Islet precursor cell (in vitro differentiated cells): ENCODE measurements around the gene MIB2.
"Not testable (repeated sequence)": the region's sequence is repeated elsewhere in the genome, so short reads cannot be mapped to it uniquely, and the experiment has no call there.

Source experiments
- DNase-seq: peaks from one replicate; pipeline ENCODE4 v3.0.0-alpha.2; 2018

Gene MIB2

DNA sequence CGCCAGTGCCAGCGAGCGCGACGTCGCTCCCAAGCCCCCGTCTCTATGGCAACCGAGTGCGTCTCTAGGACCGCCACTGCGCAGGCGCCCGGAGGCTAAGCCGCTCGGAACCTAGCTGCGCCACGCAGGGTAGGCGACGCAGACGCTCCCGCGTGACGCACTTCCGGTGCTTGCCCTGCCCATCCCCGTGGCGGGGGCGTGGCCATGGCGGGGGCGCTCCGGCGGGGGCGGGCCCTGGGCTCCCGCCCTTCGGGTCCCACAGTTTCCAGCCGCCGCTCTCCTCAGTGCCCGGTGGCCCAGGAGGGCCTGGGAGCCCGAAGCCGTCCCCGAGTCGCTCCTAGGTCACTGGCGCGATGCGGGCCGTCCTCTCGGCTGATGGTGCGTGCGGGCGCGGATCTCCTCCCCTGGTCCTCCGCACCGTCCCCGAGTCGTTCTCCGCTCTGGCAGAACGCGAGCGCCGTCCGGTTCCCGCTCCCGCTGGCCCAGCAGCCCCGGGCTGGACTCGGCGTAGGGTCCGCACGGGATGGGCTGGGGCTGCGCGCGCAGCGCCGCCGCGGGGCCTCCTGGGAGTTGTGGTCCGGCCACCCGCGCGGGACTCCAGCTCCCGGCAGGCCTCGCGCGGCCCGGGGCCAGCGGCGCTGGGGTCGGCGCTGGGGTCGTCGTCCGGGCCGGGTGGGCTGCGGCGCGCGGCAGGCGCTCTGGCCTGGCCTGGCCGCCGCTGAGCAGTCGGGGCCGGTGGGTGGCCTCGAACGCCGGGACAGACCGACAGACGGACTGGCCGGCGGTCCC is at the start of gene MIB2:
TSS of gene MIB2 (plus strand) at position 245 of the 789 bp plus-strand sequence. CDS start 7,953 bp downstream, outside the sequence.
- peak; percentile 98 for DNase-seq

DNA sequence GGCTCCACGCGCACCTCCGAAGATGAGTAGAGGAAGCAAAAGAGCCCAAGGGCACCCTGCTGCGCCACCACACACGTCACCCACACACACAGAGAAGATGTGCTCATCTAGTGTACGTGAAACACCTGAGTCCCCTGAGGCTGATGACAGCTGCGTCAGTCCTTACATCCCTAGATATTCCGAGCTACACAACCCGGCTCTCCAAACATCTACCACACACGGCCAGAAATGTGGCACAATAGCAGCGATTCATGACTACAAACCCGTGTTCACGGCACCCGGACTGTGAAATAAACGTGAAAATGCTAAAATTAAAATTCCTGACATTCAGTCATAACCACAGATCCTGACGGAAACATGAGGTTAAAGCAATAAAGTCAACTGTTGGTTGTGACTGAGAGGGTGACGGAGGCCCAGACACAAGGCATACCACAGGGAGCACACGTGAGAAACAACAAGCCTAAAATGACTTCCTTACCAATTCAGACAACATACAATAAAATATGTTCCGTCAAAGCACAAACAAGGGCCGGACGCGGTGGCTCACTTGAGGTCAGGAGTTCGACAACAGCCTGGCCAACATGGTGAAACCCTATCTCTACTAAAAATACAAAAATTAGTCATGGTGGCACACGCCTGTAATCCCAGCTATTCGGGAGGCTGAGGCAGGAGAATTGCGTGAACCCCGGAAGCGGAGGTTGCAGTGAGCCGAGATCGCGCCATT is 48.0 kb upstream of the MIB2 start:
- no peak for DNase-seq

DNA sequence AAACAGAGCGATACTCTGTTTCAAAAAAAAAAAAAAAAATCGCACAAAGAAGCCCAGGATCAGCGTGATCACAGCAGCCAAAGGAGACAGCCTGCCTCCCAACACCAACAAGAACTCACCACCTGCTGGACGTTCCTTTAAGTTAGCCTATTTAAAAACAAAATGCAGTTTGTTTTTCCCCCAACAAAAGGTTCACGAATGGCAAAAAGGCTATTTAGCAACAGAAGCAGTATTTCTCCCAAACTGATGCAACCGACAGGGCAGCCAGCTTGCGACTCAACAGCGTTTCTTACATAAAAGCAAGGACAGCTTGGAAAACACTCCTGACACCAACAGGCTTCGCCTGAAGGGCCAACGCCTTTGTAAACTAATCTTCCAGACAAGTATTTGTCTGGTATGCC is 47.4 kb upstream of the MIB2 start:
- DNase-seq = no peak

DNA sequence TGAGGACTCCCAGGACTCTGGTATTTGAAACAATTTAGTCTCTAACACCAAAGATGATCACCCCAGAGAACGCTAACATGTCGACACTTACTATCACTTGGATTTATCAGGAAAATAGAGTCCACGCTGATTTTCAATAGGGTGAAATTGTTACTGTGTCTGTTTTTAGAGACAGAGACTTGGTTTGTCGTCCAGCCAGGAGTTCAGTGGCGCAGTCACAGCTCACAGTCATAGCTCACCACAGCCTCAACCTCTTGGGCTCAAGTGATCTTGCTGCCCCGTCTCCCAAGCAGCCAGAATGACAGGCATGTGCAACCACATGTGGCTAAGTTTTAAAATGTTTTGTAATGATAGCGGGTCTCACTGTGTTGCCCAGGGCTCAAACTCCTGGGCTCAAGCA is 46.0 kb upstream of the MIB2 start:
- no peak for DNase-seq

DNA sequence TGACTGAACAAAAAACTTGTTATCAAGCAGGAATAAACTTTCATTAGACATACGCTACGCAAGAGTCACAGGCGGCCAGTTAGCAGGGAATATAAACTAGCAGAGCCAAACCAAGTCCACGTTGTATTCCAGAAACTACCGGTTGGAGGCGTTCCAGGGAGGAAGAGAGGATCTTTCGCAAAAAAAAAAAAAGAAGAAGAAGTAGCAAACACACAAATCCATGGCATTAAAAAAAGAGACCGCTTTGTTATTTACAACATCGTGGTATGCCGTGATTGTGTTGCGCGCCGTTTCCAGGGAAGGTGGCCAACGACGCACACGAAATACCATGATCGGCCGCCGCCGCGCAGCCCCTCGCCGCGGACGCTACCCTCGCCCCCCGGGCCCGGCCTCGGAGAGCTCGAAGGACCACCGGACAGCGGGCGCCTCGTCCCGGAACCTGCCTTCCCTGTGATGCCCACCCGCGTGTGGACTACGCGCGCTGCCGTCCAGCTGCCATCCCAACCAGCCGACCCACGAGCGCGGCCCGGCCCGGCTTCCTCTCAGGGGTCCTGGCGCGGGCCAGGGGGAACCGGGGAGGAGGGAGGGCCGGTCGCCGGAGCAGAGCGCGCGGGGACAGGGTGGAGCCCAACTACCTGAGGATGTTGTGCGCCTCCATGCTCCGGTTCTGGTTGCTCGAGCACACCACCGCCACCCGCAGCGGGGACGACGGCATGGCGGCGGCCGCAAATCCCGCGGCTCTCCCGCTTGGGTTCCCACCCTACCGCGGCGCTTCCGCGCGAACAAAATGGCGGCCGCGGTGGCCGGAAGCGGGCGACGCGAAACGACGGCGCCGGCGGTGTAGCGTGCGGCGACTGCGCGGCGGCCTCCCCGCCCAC is 41.2 kb upstream of the MIB2 start:
- peak; percentile 72 for DNase-seq

DNA sequence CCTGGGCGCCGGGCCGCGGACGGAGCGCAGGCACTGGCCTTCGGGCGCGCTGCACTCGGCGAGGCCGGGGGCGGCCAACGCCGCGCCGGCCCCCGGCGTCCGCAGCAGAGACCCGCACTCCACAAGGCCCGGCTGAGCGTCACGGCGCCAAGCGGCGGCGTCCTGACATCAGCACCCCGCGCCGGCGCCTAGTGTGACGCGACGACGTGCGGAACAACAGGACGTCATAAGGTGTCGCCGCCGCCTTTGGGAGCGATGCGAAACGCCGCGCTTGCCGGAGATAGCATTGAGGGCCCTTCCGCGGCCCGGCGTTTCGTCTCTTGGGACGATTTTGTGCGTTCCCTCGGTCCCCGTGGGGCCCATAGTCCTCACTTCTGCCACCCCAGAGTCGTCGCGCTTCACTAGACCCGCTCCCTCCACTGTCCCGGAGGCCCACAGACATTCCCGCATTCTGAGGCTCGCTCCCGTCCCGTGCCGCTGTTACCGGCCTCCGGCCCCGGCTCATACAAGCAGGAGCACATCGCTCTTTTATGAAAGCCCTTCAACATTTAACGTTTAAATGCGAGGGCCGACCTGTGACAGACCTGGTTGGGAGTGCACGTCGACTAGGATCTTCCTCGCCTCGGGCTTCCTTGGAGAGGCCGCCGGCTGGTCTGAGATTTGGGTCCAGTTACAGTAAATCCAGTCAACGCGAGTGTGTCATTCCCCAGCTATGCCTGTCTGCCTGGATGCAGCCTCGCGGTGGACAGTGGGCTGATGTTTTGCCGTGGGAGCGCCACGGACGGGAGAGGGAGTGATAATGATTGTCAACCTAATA is 40.4 kb upstream of the MIB2 start, which contains the start of gene SSU72:
TSS of gene SSU72 (minus strand) at position 143 of the 817 bp plus-strand sequence. CDS start 306 bp downstream, outside the sequence.
- peak; percentile 94 for DNase-seq

DNA sequence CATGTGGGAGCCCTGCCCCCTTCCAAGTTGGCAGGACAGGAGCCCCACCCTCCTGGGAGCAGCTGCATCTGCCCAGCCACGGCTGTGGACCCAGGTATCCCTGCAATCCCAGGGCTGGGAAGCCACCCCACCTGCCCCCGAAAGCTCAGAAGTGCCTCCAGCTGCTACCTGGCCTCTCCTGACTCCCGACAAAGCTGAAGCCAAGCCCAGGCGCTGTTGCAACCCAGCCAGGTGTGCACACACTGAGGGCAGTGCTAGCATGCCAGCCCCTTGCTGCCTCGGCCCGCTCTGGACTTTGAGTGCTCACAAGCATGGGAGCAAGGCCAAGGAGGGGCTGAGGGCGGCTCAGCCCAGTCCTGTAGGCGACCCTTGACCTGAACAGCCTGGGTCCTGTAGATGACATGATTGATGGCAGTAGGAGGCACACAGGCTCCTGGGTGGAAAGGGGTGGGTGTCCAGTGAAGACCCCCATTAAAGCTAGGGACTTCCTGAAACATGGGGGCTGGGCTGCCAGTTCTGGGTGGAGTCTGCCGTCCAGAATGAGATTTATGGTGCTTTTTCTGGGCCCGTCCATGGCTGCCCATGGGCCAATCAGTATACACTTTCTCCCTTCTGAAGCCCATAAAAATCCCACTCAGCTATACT is 37.8 kb upstream of the MIB2 start:
- no peak for DNase-seq

DNA sequence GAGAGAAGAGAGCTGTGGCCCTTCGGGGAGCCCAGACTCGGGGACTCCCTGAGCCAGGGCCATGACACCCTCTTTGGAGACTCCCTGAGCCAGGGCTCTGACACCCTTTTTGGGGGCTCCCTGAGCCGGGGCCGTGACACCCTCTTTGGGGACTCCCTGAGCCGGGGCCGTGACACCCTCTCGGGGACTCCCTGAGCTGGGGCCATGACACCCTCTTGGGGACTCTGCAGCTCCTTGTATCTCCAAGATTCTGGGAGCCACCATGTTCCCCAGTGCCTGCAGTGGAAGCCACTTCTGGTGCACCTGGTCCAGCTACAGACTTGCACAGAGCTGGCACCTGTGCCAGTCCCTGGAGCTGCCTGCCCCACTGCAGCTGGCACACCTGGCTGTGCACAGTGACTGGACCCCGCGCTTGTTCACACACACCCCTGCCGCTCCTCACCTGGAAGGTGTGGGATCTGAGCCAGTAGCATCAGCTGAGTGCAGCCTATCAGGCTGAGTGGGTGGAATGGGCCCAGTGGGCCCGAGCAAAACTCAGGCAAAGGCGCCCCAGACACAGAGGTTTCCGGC is 36.8 kb upstream of the MIB2 start:
- DNase-seq = no peak

DNA sequence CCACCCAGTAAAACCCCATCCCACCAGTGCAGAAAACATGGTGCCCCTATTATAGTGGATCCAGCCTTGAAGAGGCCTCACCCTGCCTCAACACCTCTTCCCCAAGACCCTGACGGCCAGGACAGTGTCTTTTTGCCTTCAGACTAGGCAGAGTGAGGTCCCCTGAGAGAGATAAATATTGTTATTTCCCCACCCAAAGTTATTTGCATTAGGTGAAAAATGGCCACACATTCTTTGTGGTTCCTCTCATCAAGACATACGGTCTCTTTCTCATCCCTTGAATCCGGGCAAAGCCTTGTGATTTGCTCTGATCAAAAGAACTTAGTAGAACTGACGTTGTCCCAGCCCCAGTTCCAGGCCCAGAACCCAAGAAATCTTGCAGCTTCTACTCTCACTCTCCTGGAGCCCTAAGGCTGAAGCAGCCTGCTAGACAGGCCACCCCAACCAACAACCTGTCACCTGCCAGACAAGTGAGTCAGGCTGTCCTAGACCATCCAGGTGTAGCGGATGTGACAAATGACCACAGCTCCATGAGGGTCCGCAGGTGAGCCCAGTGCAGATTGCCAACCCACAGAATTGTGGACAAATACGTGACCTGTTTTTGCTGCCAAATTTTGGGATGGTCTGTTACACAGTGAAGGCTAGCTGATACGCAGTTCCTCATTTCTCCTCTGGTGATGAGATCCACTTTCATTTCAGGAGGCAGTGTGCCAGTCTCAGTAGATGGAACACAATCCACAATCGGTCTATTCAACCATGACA is 32.5 kb upstream of the MIB2 start:
- no peak for DNase-seq

DNA sequence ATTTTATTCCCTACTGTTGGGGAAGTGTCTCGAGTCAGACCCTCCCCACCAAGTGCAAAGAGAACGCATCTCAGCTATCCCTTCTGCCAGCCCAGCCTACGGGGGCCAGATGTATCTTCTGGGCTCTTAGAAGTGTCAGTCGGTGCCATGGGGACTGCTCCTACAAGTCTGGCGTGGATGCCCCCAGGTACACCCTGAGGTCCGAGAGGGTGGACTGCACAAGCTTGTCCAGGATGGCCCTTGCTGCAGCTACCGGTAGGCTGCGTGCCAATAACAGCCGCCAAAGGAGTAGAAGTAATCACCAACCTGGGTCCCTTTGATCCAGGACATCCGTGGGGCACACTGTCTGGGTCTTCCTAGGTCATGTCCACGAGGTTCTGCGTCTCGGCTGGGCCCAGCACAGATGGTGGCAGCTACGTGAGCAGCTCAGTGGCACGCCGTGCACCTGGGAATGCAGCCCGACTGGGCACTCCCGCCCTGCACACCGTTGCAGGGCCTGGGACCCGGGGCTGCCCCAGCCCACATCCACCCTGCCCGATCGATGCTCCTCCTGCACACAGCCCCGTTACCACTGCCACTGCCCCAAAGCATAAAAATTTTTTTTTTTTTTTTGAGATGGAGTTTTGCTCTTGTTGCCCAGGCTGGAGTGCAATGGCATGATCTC is 31.8 kb upstream of the MIB2 start:
- DNase-seq = no peak

DNA sequence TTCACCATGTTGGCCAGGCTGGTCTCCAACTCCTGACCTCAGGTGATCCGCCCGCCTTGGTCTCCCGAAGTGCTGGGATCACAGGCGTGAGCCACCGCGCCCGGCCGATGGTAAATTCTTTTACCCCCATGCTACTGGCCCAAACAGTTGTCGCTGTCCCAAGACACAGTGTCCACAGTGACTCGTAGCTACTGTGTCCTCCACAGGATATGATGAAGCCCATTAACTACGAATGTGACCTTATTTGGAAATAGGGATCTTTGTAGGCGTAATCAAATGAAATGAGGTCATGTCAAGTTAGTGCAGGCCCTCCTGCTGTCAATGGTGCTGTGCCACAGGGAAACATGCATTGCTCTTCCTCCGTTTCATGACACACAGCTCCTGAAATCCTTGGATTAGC is 23.8 kb upstream of the MIB2 start:
- DNase-seq = peak; percentile 57

DNA sequence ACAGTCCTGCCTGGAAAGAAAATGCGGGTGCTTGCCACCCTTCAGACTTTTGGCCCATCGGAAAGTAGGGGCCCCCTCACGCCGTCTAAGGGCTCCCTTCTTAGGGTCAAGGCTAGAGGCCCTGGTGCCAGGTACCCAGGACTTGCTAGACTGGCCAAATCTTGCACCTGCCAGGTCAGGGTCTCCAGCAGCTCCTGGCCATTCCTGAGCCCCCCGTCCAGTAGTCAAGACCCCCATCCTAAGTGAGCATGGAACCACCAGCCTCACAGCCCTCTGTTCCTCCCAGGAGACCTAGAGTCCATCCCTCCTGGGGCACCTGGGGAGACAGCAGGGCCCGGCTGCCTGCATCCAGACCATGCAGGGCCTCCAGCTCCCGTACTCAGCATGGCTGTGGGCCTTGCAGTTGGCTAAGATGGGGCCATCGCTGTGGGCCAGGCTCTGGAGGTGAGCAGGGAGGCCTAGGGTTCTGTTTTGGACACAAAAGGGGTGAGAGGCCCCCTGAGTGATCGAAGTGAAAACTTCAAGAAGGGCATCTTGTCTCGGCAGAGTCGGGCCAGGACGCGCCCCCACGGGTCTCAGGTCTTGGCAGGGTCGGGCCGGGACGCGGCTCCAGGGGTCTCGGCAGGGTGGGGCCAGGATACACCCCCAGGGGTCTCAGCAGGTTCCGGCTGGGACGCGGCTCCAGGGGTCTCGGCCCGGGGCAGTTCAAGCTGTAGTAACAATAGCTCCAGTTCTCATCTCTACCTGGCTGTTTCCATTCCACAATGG is 21.3 kb upstream of the MIB2 start:
- peak; percentile 48 for DNase-seq

DNA sequence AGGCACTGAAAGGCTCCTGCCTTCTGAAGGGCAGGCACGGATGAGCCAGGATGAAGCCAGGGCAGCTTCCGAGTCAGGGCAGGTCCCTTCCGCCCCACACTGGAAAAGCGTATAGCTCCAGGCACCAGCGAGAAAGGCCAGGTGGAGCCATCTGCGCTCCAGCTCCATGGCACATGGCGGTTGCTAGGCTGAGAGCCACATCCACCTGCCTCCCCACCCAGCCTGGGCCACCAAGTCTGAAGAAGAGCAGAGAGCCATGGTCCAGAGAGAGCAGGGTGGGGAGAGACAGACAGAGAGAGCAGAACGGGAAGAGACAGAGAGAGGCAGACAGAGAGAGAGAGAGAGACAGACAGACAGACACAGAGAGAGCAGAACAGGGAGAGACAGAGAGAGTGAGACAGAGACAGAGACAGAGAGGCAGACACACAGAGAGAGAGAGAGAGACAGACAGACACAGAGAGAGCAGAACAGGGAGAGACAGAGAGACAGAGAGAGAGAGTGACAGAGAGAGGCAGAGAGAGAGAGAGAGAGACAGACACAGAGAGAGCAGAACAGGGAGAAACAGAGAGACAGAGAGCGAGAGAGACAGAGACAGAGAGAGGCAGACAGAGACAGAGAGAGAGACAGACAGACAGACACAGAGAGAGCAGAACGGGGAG is 20.6 kb upstream of the MIB2 start:
- DNase-seq = peak; percentile 58

DNA sequence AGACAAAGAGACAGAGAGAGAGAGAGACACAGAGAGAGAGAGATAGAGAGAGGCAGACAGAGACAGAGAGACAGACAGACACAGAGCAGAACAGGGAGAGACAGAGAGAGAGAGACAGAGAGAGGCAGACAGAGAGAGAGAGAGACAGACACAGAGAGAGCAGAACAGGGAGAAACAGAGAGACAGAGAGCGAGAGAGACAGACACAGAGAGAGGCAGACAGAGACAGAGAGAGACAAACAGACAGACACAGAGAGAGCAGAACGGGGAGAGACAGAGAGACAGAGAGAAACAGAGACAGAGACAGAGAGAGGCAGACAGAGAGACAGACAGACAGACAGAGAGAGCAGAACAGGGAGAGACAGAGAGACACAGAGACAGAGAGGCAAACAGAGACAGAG is 20.0 kb upstream of the MIB2 start:
- not testable (repeated sequence) for DNase-seq

DNA sequence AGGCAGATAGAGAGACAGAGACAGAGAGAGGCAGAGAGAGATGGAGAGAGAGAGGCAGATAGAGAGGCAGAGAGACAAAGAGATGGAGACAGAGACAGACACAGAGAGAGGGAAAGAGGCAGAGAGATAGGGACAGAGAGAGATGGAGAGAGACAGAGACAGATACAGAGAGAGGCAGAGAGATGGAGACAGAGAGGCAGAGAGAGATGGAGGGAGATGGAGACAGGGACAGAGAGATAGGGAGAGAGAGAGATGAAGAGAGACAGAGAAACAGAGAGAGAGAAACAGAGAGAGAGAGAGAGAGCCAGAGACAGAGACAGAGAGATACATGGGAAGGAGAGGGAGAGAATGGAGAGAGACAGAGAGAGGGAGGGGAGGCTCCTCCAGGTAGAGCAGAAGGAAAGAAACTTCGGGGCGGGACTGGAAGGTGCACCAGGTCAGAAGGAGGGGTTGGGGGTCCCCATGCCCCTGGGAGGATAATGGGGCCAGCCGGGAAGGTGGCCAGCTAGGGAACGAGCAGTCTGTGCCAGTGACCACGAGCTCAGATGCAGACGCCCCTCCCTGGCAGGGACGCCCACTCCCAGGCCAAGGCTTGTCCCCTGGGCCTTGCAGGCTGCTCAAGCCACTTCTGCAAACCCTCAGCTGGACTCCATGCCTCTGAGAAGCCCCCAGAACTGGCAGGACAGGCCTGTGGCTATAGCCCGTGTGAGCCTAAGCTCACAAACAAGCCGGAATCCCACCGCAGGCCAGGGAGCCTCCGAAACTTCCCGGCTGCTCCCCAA is 18.6 kb upstream of the MIB2 start:
- DNase-seq = peak; percentile 57

DNA sequence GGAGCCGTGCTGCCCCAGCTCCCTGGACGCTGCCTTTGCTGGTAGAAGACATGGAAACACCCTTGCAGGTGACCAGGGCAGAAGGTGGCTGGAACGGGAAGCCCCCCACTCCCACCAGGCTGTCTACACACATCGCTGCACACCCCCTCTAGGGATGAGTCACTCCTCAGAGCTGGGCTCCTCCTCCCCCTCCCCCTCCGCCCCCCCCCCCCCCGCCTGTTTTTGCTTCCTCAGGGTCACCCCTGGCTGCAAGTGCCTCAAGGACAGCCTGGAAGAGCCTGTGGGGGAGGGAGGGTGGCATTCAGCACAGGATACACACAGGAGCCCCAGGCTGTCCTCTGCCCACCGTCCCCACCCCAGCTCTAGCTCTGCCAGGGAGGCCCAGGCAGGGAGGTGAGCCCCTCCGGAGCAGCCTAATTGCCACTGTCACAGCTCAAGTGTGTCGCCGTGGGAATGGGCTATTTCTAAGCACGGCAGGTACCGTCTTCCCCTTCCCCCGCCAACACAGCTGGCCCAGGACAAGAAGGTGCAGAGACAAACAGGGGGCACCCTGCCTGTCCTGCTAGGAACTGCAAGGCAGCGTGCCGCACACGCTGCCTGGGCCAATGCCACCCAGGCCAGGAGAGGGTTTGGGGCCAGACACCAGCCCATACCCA is 17.9 kb upstream of the MIB2 start:
- peak; percentile 65 for DNase-seq

DNA sequence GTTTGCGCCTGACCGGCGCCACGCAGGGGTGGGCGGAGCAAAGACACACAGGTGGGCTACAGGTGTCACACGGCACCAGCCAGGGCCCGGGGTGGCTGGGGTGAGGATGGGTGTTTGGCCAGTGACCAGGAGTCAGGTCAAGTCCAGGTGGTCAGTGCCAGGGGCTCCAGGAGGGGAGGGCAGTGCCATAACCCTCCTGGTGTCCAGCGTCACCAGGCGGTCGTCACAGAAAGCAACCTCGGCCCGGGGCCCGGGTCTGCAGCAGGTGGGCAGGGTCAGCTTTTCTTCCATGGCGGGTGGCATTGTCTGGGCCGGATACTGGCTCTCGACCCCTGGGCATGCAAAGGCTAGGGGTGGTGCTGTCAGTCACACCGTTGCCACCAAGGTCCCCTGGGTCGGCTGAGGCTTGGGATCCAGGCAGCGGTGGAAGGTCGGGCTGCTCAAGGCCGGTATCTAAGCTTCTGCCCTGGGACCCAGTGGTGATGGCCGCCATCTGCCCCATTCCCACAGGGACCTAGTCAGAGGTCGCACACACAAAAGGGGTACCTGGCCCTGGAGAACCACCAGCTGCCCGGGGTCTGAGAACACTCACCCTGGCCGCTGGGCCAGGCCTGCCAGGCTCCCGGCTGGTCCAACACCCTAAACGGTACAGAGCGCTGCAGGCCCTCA is 17.1 kb upstream of the MIB2 start:
- DNase-seq = peak; percentile 49
